Activated B cell treated with CpG ODN at 0.5 μM for 24 hours (primary cell): ENCODE measurements around the gene TMX3. TPM values are rescaled to one million over a fixed set of nuclear protein-coding genes. Genes with fewer than 3 reads are reported as not detected.

ENCODE experiments used
- ATAC-seq: fragments of 200-7000 bp; cut with Tn5 transposase; one replicate; pipeline ENCODE4 v1.10.0; 2021; ENCODE audit warnings: low read depth, mild to moderate bottlenecking, moderate library complexity
- CTCF ChIA-PET: fragments of 350-600 bp; sonication (Branson Sonifier 250); formaldehyde crosslinking; loops from one replicate; lab custom pipeline; 2021; ENCODE audit warnings: antibody characterized with exemption; lab: Charles Lee
- POLR2A ChIA-PET: fragments of 350-600 bp; sonication (Branson Sonifier 250); formaldehyde crosslinking; loops from one replicate; lab custom pipeline; 2021; ENCODE audit warnings: antibody characterized with exemption; lab: Charles Lee
- DNase-seq: peaks from one replicate; pipeline ENCODE4 v3.0.0; 2022
- H3K27ac Mint-ChIP-seq: one replicate; pipeline ENCODE4 v1.8.0; 2020; ENCODE audit warnings: mixed read lengths
- H3K27me3 Mint-ChIP-seq: one replicate; pipeline ENCODE4 v1.8.0; 2021; ENCODE audit warnings: mixed read lengths
- H3K36me3 Mint-ChIP-seq: one replicate; pipeline ENCODE4 v1.8.0; 2021; ENCODE audit warnings: low read depth, mixed read lengths
- H3K4me1 Mint-ChIP-seq: one replicate; pipeline ENCODE4 v1.8.0; 2021; ENCODE audit warnings: mixed read lengths
- H3K4me3 Mint-ChIP-seq: one replicate; pipeline ENCODE4 v1.8.0; 2020; ENCODE audit warnings: mild to moderate bottlenecking, mixed read lengths
- H3K9me3 Mint-ChIP-seq: one replicate; pipeline ENCODE4 v1.8.0; 2020; ENCODE audit warnings: mixed read lengths
- CTCF ChIP-seq: fragments of 200-600 bp; IDR thresholded peaks from one replicate; pipeline ENCODE4 v1.8.0; 2022; ENCODE audit warnings: antibody characterized with exemption, mild to moderate bottlenecking
- intact Hi-C: fragments of 100-400 bp; cut with micrococcal nuclease; formaldehyde crosslinking; loops from one replicate; pipeline ENCODE4 v1.15.1; 2024
- total RNA-seq: library from RNA; stranded (reverse); gene quantifications from 2 replicates; pipeline ENCODE4 v1.2.3, GENCODE V29; 2022

Gene TMX3
- total RNA-seq, 1 donor from 2014 or later, result 59.9 TPM

GRCh38 chr18:68701353-68701752, 13.6 kb downstream of the TMX3 start:
- intact Hi-C loops, result no loop called here
- peaks cover 2% of the 10 kb centered on the region for H3K4me1 Mint-ChIP-seq
- no peaks in the 10 kb centered on the region for H3K27me3 Mint-ChIP-seq
- ATAC-seq, result no peak
- peaks cover 75% of the 10 kb centered on the region for H3K36me3 Mint-ChIP-seq
- no peak overlapping the region for H3K27ac Mint-ChIP-seq
- DNase-seq, result no peak
- no peak for TF ChIP-seq CTCF
- CTCF ChIA-PET, result no interaction called here
- H3K4me3 Mint-ChIP-seq, result no peak overlapping the region
- no peaks in the 10 kb centered on the region for H3K9me3 Mint-ChIP-seq
- POLR2A ChIA-PET, result no interaction called here

- Mint-ChIP-seq H3K27ac (no peak overlapping the region), H3K4me3 (no peak overlapping the region), H3K9me3 (no peaks in the 10 kb centered on the region), H3K4me1 (no peaks in the 10 kb centered on the region), H3K36me3 (peaks cover 77% of the 10 kb centered on the region), H3K27me3 (no peaks in the 10 kb centered on the region)
- CTCF ChIA-PET, result no interaction called here
- no peak for ATAC-seq
- TF ChIP-seq CTCF, result no peak
- DNase-seq, result no peak
- POLR2A ChIA-PET, result no interaction called here
- intact Hi-C loops, result no loop called here
Measured at GRCh38 chr18:68699043-68699442, 15.9 kb downstream of the TMX3 start.

GRCh38 chr18:68696937-68697336, 18.0 kb downstream of the TMX3 start:
- CTCF ChIA-PET, result no interaction called here
- no peak for TF ChIP-seq CTCF
- Mint-ChIP-seq H3K4me3 (no peak overlapping the region), H3K27me3 (no peaks in the 10 kb centered on the region), H3K9me3 (no peaks in the 10 kb centered on the region), H3K36me3 (peaks cover 74% of the 10 kb centered on the region), H3K4me1 (no peaks in the 10 kb centered on the region), H3K27ac (no peak overlapping the region)
- POLR2A ChIA-PET, result no interaction called here
- DNase-seq (no peak), ATAC-seq (no peak)
- intact Hi-C loops, result no loop called here

- no peak overlapping the region for H3K27ac Mint-ChIP-seq
Measured at GRCh38 chr18:68694316-68694715, 20.6 kb downstream of the TMX3 start.

GRCh38 chr18:68693091-68693815, 21.7 kb downstream of the TMX3 start:
- intact Hi-C loops, result no loop called here
- Mint-ChIP-seq H3K27ac (no peak overlapping the region), H3K27me3 (no peaks in the 10 kb centered on the region), H3K4me1 (no peaks in the 10 kb centered on the region), H3K36me3 (peaks cover 67% of the 10 kb centered on the region), H3K9me3 (no peaks in the 10 kb centered on the region), H3K4me3 (no peak overlapping the region)
- ChIA-PET CTCF (no interaction called here), POLR2A (no interaction called here)
- TF ChIP-seq CTCF, result no peak
- no peak for DNase-seq
- ATAC-seq, result no peak

More at GRCh38 chr18:68694316-68694715, 20.6 kb downstream of the TMX3 start:
- Mint-ChIP-seq H3K4me1 (no peaks in the 10 kb centered on the region), H3K36me3 (peaks cover 71% of the 10 kb centered on the region), H3K27me3 (no peaks in the 10 kb centered on the region), H3K4me3 (no peak overlapping the region), H3K9me3 (no peaks in the 10 kb centered on the region)
- POLR2A ChIA-PET, result no interaction called here
- CTCF ChIA-PET, result no interaction called here
- intact Hi-C loops, result no loop called here
- DNase-seq (no peak), ATAC-seq (no peak)
- no peak for TF ChIP-seq CTCF
